K562 (cell line): ENCODE measurements around the gene ACTG2. TPM values are rescaled to one million over a fixed set of nuclear protein-coding genes. Genes with fewer than 3 reads are reported as not detected.

Experiments
- ATAC-seq: fragments of 200-7000 bp; cut with Tn5 transposase; 3 replicates; pipeline ENCODE4 v1.9.1; 2020; ENCODE audit warnings: moderate library complexity
- BruUV-seq: library from RNA; stranded (reverse); fragments of 400-500 nt; replicated peaks from 2 replicates; lab custom pipeline; 2021; lab: Mats Ljungman, UMichigan
- CTCF ChIA-PET: fragments of 300-600 bp; formaldehyde crosslinking; extraction: SDS; loops from one replicate; lab custom pipeline; 2021; ENCODE audit warnings: low intra/inter-chr PET ratio; lab: Yijun Ruan, JAX
- POLR2A ChIA-PET: fragments of 300-600, 350-650 bp; sonication (Branson Sonifier 250); formaldehyde crosslinking; extraction: SDS; loops from one replicate; lab custom pipeline; 2021; ENCODE audit warnings: antibody characterized with exemption, inconsistent platforms; lab: Yijun Ruan, JAX
- DNase-seq, 4 experiments: peaks; one replicate each; pipeline versions ENCODE4 v3.0.0 to v3.0.0-alpha.2; 2011 to 2018; ENCODE audit warnings: low spot score in 3 of 4, mixed read lengths in 3 of 4; ENCODE audit errors: extremely low read depth in 1 of 4
- FAIRE-seq: peaks from 2 replicates; lab custom pipeline; 2011; peaks lifted over from hg19 to GRCh38; lab: Jason Lieb, UNC
- H2AFZ ChIP-seq: 2 replicates; pipeline ENCODE4 v1.6.0; 2011; ENCODE audit warnings: low read depth, low read length, control low read depth, inconsistent platforms
- H3K27ac ChIP-seq: fragments of 200-600 bp; 3 replicates; pipeline ENCODE4 v1.8.0; 2011; ENCODE audit warnings: low read depth, mild to moderate bottlenecking, control low read depth, inconsistent platforms, low read length, moderate library complexity, mixed read lengths; ENCODE audit errors: extremely low read depth
- H3K27me3 ChIP-seq, 2 experiments: fragments of 300-600 bp in 1 of 2; 2 replicates in 1 of 2; 3 replicates in 1 of 2; pipeline versions ENCODE4 v1.6.0 to v1.8.0; 2011; ENCODE audit warnings: inconsistent platforms in 2 of 2, low read length in 2 of 2, mild to moderate bottlenecking in 1 of 2, mixed read lengths in 1 of 2, moderate library complexity in 1 of 2; ENCODE audit not compliant: control insufficient read depth in 2 of 2, insufficient read depth in 2 of 2
- H3K36me3 ChIP-seq: fragments of 300-600 bp; 3 replicates; pipeline ENCODE4 v1.8.0; 2011; ENCODE audit warnings: mild to moderate bottlenecking, low read length, inconsistent platforms; ENCODE audit not compliant: control insufficient read depth, insufficient read depth
- H3K4me1 ChIP-seq, 2 experiments: fragments of 200-600 bp in 1 of 2; replicated peaks in 1 of 2; 2 replicates in 1 of 2; 3 replicates in 1 of 2; pipeline versions ENCODE4 v1.5.1 to v1.8.0; 2011; ENCODE audit warnings: inconsistent platforms in 2 of 2, low read length in 2 of 2, mild to moderate bottlenecking in 1 of 2, mixed read lengths in 1 of 2, moderate library complexity in 1 of 2; ENCODE audit not compliant: control insufficient read depth in 2 of 2, insufficient read depth in 2 of 2
- H3K4me2 ChIP-seq: 2 replicates; pipeline ENCODE4 v1.6.1; 2011; ENCODE audit warnings: low read length, control low read depth, inconsistent platforms, mixed read lengths; ENCODE audit not compliant: insufficient read depth
- H3K4me3 ChIP-seq: fragments of 200-600 bp; sonication (generic), shearing (Covaris generic); 2 replicates; pipeline ENCODE4 v1.5.1; 2016; ENCODE audit warnings: control low read depth, inconsistent platforms
- H3K79me2 ChIP-seq: fragments of 200-600 bp; 3 replicates; pipeline ENCODE4 v1.8.0; 2011; ENCODE audit warnings: low read length, inconsistent platforms; ENCODE audit not compliant: control insufficient read depth, insufficient read depth
- H3K9ac ChIP-seq, 2 experiments: 2 replicates each; pipeline versions ENCODE4 v1.6.0 to v1.6.1; 2011; ENCODE audit warnings: low read depth in 2 of 2, low read length in 2 of 2, control low read depth in 1 of 2, inconsistent platforms in 1 of 2, mild to moderate bottlenecking in 1 of 2, mixed read lengths in 1 of 2; ENCODE audit not compliant: insufficient read depth in 1 of 2
- H3K9me1 ChIP-seq: one replicate; pipeline ENCODE4 v1.6.0; 2011; ENCODE audit warnings: inconsistent platforms, mild to moderate bottlenecking, low read length, moderate library complexity; ENCODE audit not compliant: control insufficient read depth, insufficient read depth
- H3K9me3 ChIP-seq: replicated peaks from 2 replicates; pipeline ENCODE4 v1.5.1; 2011; ENCODE audit warnings: low read depth, low read length, inconsistent platforms; ENCODE audit not compliant: control insufficient read depth, insufficient read depth
- H4K20me1 ChIP-seq: replicated peaks from 2 replicates; pipeline ENCODE4 v1.6.1; 2011; ENCODE audit warnings: low read length, inconsistent platforms, mixed read lengths; ENCODE audit not compliant: control insufficient read depth, insufficient read depth
- REST ChIP-seq, 2 experiments: fragments of 450-650 bp; formaldehyde crosslinking in 1 of 2; IDR thresholded peaks; 2 replicates each; pipeline versions ENCODE4 v1.4.0 to v1.6.1; 2014 to 2020; ENCODE audit warnings: mild to moderate bottlenecking in 2 of 2, borderline replicate concordance in 1 of 2, low read depth in 1 of 2
- ZNF584 ChIP-seq: fragments of 200-800 bp; sonication (Bioruptor generic); IDR thresholded peaks from 2 replicates; pipeline ENCODE4 v1.6.1; 2016; ENCODE audit warnings: low read depth, mild to moderate bottlenecking, missing genetic modification characterization, missing compliant biosample characterization
- WGBS: fragments of 100-300 bp; shearing (Covaris generic); methylation state at CpG from one replicate; pipeline ENCODE4 v1.1.6; 2016; ENCODE audit warnings: low coverage, mixed read lengths; ENCODE audit not compliant: insufficient coverage; ENCODE audit errors: missing lambda C conversion rate; 5-methylcytosine and 5-hydroxymethylcytosine counted together
- in situ Hi-C: fragments of 300-500 bp; cut with MboI; formaldehyde crosslinking; loops from 4 replicates; pipeline ENCODE4 v1.15.0; 2018; ENCODE audit warnings: inconsistent platforms, mixed read lengths
- intact Hi-C: fragments of 100-400 bp; cut with micrococcal nuclease; formaldehyde crosslinking; loops from 2 replicates; pipeline ENCODE4 v1.14.2; 2022
- polyA plus RNA-seq, 8 experiments: library from polyadenylated mRNA; depleted of rRNA in 4 of 8; stranded (reverse) in 5 of 8; unstranded in 3 of 8; fragments of >200 nt; fragmentation: Nextera tagmentation in 2 of 8; fragmentation: Illumina TruSeq in 1 of 8; extraction: Ambion mirVana in 2 of 8; extraction: Trizol in 1 of 8; gene quantifications; 2 replicates each; pipeline versions ENCODE4 v1.2.1 to v1.2.3, GENCODE V29; 2011 to 2014; ENCODE audit warnings: inconsistent platforms in 1 of 8, missing spikeins in 1 of 8
- total RNA-seq, 7 experiments: library from RNA; depleted of rRNA in 6 of 7; stranded (reverse); fragments of >200 nt in 6 of 7; fragmentation: Illumina TruSeq in 2 of 7; extraction: Trizol in 2 of 7; gene quantifications; 2 replicates each; pipeline versions ENCODE4 v1.2.1 to v1.2.3, GENCODE V29; 2011 to 2021; ENCODE audit warnings: low replicate concordance in 1 of 7

ACTG2 gene
- total and polyA plus RNA-seq, 9 of the 15 experiments (the other 6 are each of a cell fraction or from before 2014, with no cell fraction given) = 0.06 to 0.60 TPM; not detected in 7

- in situ Hi-C loops (no loop called here), intact Hi-C loops (no loop called here)
- Histone ChIP-seq H4K20me1 (no peaks in the 10 kb centered on the region), H3K4me3 (no peak overlapping the region), H3K9me3 (no peaks in the 10 kb centered on the region), H3K4me2 (no peak overlapping the region), H3K36me3 (no peaks in the 10 kb centered on the region), H3K27ac (no peak overlapping the region), H3K27me3 (peaks cover 2 to 4% of the 10 kb centered on the region in 2 experiments; a peak in 1 of 5 replicates), H3K4me1 (peaks cover 0 to 10% of the 10 kb centered on the region in 2 experiments; a peak in 1 of 5 replicates), H3K79me2 (no peaks in the 10 kb centered on the region), H3K9me1 (no peaks in the 10 kb centered on the region), H2AFZ (0 out of 2 replicates have a peak overlapping the region, but pooled peaks have one; percentile 16), H3K9ac (no peak overlapping the region)
- POLR2A ChIA-PET = interaction anchor here (0.6 kb wide), 1 partner anchor 24 kb away, joined by 3 read pairs; no protein-coding TSS in a partner anchor
- DNase-seq (no peak), FAIRE-seq (peak; percentile 44), ATAC-seq (peak; percentile 44)
- BruUV-seq = no TSS peak
- WGBS = 16% methylated on average over 9 of the region's 9 CpGs
- CTCF ChIA-PET = no interaction called here
- 0 out of 2 replicates have a peak, but pooled peaks have one; percentile 19 for TF ChIP-seq REST (IDR thresholded peaks at IDR 0.05; ENCODE audit: borderline replicate concordance)
- TF ChIP-seq REST (CRISPR knock-in tag; IDR thresholded peaks at IDR 0.05; ENCODE audit: low read depth) = no peak
- TF ChIP-seq ZNF584 (CRISPR knock-in tag) = no peak
Observed at GRCh38 chr2:73890301-73891092, 2.3 kb upstream of the ACTG2 start.
